Sciatic nerve (tissue), 2 donors: ENCODE data around the gene BMP5. TPM values are rescaled to one million over a fixed set of nuclear protein-coding genes. Genes with fewer than 3 reads are reported as not detected.

Source experiments
- ATAC-seq: fragments of 200-7000 bp; cut with Tn5 transposase; one replicate; pipeline ENCODE4 v1.9.1; 2020; ENCODE audit warnings: mild to moderate bottlenecking, moderate library complexity
- DNase-seq: peaks from one replicate; pipeline ENCODE4 v3.0.0-alpha.2; 2020; ENCODE audit warnings: low spot score
- intact Hi-C: fragments of 100-400 bp; cut with DNase I; formaldehyde crosslinking; loops from one replicate; pipeline ENCODE4 v1.14.2; 2022
- total RNA-seq: library from RNA; stranded (reverse); fragmentation: NEBNext Ultra II Directional; extraction: Animal tissue kit (Norgen Biotek cat#: 25700); gene quantifications from one replicate; pipeline ENCODE4 v1.2.1, GENCODE V29; 2021
- donor health status: DM: no; HTN: no; CAD: no.
- donor health status: DM: no; HTN: no; CAD: no.

Gene BMP5
- total RNA-seq, 1 donor from 2014 or later: 1.3 TPM

- ATAC-seq (no peak), DNase-seq (no peak)
- intact Hi-C loops: no loop called here
These were observed 115.9 kb downstream of the BMP5 start for GRCh38 chr6:55759536-55759935.

- ATAC-seq (peak; percentile 94), DNase-seq (no peak)
- intact Hi-C loops: no loop called here
These were observed 117.0 kb downstream of the BMP5 start for GRCh38 chr6:55758156-55758937.

GRCh38 chr6:55756531-55757031, 118.8 kb downstream of the BMP5 start:
- ATAC-seq: no peak
- intact Hi-C loops: no loop called here
- no peak for DNase-seq

- intact Hi-C loops: no loop called here
- no peak for ATAC-seq
- DNase-seq: no peak
These were observed 126.5 kb downstream of the BMP5 start for GRCh38 chr6:55748880-55749279.

- intact Hi-C loops: no loop called here
- ATAC-seq (no peak), DNase-seq (no peak)
These were observed 128.9 kb downstream of the BMP5 start for GRCh38 chr6:55746473-55746872.

GRCh38 chr6:55734256-55734655, 141.1 kb downstream of the BMP5 start:
- intact Hi-C loops: no loop called here
- DNase-seq (no peak), ATAC-seq (no peak)

- ATAC-seq (no peak), DNase-seq (no peak)
- intact Hi-C loops: no loop called here
These were observed 145.7 kb downstream of the BMP5 start for GRCh38 chr6:55729665-55730064.

GRCh38 chr6:55726144-55726543, 149.2 kb downstream of the BMP5 start:
- no peak for DNase-seq
- ATAC-seq: no peak
- intact Hi-C loops: no loop called here

- intact Hi-C loops: loop anchor here (5.0 kb wide), 1 partner anchor 263 kb away; no protein-coding TSS in a partner anchor
- no peak for ATAC-seq
- no peak for DNase-seq
These were observed 160.6 kb downstream of the BMP5 start for GRCh38 chr6:55714831-55715230.

GRCh38 chr6:55713436-55713835, 162.0 kb downstream of the BMP5 start:
- ATAC-seq: no peak
- DNase-seq: no peak
- intact Hi-C loops: no loop called here

- DNase-seq (no peak), ATAC-seq (no peak)
- intact Hi-C loops: no loop called here
These were observed 166.7 kb downstream of the BMP5 start for GRCh38 chr6:55708711-55709110.

GRCh38 chr6:55705451-55706440, 169.6 kb downstream of the BMP5 start:
- ATAC-seq (no peak), DNase-seq (no peak)
- intact Hi-C loops: no loop called here

- no peak for DNase-seq
- intact Hi-C loops: no loop called here
- ATAC-seq: no peak
These were observed 171.0 kb downstream of the BMP5 start for GRCh38 chr6:55704421-55704820.
